ENCODE measurements around the gene OR4C13.
"Not testable (repeated sequence)": the region's sequence is repeated elsewhere in the genome, so short reads cannot be mapped to it uniquely, and the experiment has no call there.

Gene OR4C13

GRCh38 chr11:49952091-49952490 lies at the start of gene OR4C13:
OR4C13 (plus strand) TSS chr11:49952391; CDS start chr11:49952423, 32 bp downstream.
- no peak for DNase-seq (ENCODE audit: low read depth, low spot score)

- DNase-seq (ENCODE audit: low read depth, low spot score): not testable (repeated sequence)
Observed at GRCh38 chr11:49911516-49911915, 40.7 kb upstream of the OR4C13 start.

GRCh38 chr11:49948701-49949100 lies 3.5 kb upstream of the OR4C13 start:
- DNase-seq (ENCODE audit: low read depth, low spot score): not testable (repeated sequence)

- not testable (repeated sequence) for DNase-seq (ENCODE audit: low read depth, low spot score)
Observed at GRCh38 chr11:49973439-49973838, 21.2 kb downstream of the OR4C13 start.

- not testable (repeated sequence) for DNase-seq (ENCODE audit: low read depth, low spot score)
Observed at GRCh38 chr11:49982435-49982834, 30.2 kb downstream of the OR4C13 start, which contains the start of gene OR4C12. OR4C12 (minus strand) TSS chr11:49982535; CDS start chr11:49982501, 34 bp downstream.

- peak; percentile 67 for DNase-seq (ENCODE audit: low read depth, low spot score)
Observed at GRCh38 chr11:49995565-49995964, 43.4 kb downstream of the OR4C13 start.
